Retinal pigment epithelial cell (primary cell): ENCODE data around the gene NAPB.

Source experiments
- DNase-seq: peaks from one replicate; pipeline ENCODE4 v3.0.0-alpha.2; 2010; ENCODE audit warnings: low read depth
- H3K4me3 ChIP-seq: 2 replicates; pipeline ENCODE4 v1.5.1; 2011; ENCODE audit warnings: mild to moderate bottlenecking, low read length, control low read depth, moderate library complexity
- CTCF ChIP-seq: conservative IDR thresholded peaks from 2 replicates; pipeline ENCODE4 v1.5.1; 2011; ENCODE audit warnings: low read depth, low read length, control low read depth, inconsistent platforms

Gene NAPB

GRCh38 chr20:23454816-23455215, 33.5 kb upstream of the NAPB start:
- TF ChIP-seq CTCF: no peak
- H3K4me3 ChIP-seq: no peak overlapping the region
- DNase-seq: no peak

- H3K4me3 ChIP-seq: no peak overlapping the region
- no peak for DNase-seq
- TF ChIP-seq CTCF: no peak
Observed at GRCh38 chr20:23453549-23454543, 32.6 kb upstream of the NAPB start.

GRCh38 chr20:23452776-23453175, 31.5 kb upstream of the NAPB start, which contains the start of gene CST11:
TSS of gene CST11 (minus strand) at chr20:23452876. CDS start at chr20:23452811, 65 bp downstream.
- DNase-seq: no peak
- no peak for TF ChIP-seq CTCF
- H3K4me3 ChIP-seq: no peak within 1 kb of the TSS

- no peak for TF ChIP-seq CTCF
- H3K4me3 ChIP-seq: no peak overlapping the region
- no peak for DNase-seq
Observed at GRCh38 chr20:23451956-23452487, 30.7 kb upstream of the NAPB start.

- H3K4me3 ChIP-seq: no peak overlapping the region
- DNase-seq: no peak
- TF ChIP-seq CTCF: no peak
Observed at GRCh38 chr20:23450877-23451276, 29.6 kb upstream of the NAPB start.

- no peak for DNase-seq
- TF ChIP-seq CTCF: no peak
- H3K4me3 ChIP-seq: no peak overlapping the region
Observed at GRCh38 chr20:23449421-23449820, 28.1 kb upstream of the NAPB start.
